MM.1S (cell line): Measurements from ENCODE around the gene GALNT10.

Experiments used
- EZH2 ChIP-seq: fragments of 300-600 bp; sonication (generic); optimal IDR thresholded peaks from 2 replicates; pipeline ENCODE3; 2017; ENCODE audit warnings: low read depth, mild to moderate bottlenecking, antibody characterized with exemption, low read length, mixed read lengths
- TF ChIP-seq, protein P1 (sequence below): fragments of 300-600 bp; sonication (generic); IDR thresholded peaks from 2 replicates; pipeline ENCODE4 v1.5.1; 2016; ENCODE audit warnings: antibody characterized with exemption, low read length, mixed read lengths

DNA sequence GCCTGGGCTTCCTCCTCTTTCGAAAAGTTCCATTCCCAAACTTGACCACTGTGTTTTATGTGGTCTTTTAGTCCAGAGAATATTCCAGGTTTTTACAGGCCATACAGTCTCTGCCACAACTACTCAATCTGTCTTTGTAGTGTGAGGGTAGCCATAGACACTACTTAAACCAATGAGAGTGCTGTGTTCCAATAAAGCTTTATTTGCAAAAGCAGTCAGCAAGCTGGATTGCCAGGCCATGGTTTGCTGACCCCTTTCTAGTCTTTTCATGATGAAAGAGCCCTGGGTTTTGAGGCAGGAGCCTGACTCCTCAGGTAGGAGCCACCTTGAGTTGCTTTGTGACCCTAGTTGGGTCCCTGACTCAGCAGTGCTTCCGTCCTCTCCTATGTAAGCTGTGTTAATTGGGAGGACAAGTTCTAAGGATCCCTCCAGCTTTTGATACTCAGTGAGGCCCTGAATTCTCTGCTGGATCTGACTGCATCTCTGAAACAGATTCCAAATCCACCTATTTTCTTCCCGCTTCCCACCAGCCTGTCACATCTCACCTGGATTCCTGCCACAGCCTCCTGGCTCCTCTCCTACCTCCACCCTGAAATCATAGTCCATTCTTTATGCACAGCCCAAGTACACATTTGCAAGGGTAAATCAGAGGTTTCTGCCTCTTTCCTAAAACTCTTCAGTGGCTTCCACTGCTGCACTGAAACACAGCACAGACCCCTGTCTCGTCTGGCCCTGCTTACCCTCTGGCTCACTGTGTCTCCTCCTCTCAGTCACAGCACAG, 13.5 kb downstream of the GALNT10 start:
- TF ChIP-seq, protein P1, sequence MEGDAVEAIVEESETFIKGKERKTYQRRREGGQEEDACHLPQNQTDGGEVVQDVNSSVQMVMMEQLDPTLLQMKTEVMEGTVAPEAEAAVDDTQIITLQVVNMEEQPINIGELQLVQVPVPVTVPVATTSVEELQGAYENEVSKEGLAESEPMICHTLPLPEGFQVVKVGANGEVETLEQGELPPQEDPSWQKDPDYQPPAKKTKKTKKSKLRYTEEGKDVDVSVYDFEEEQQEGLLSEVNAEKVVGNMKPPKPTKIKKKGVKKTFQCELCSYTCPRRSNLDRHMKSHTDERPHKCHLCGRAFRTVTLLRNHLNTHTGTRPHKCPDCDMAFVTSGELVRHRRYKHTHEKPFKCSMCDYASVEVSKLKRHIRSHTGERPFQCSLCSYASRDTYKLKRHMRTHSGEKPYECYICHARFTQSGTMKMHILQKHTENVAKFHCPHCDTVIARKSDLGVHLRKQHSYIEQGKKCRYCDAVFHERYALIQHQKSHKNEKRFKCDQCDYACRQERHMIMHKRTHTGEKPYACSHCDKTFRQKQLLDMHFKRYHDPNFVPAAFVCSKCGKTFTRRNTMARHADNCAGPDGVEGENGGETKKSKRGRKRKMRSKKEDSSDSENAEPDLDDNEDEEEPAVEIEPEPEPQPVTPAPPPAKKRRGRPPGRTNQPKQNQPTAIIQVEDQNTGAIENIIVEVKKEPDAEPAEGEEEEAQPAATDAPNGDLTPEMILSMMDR, result no peak
- no peak for TF ChIP-seq EZH2
